Adipose tissue (tissue), 3 donors: ENCODE results near the gene PTPMT1. TPM values are rescaled to one million over a fixed set of nuclear protein-coding genes. Genes with fewer than 3 reads are reported as not detected.

Experiments used
- H3K27ac ChIP-seq: one replicate; pipeline ENCODE4 v1.5.1; 2013; ENCODE audit warnings: low read depth, low read length
- WGBS, 3 donors: extraction: QIAGEN DNeasy Blood & Tissue Kit; methylation state at CpG; one replicate each; pipeline ENCODE4 v1.1.7; 2013; 5-methylcytosine and 5-hydroxymethylcytosine counted together
- polyA plus RNA-seq, 3 donors: library from polyadenylated mRNA; stranded (reverse); fragments of 200-250 nt; gene quantifications; one replicate each; pipeline ENCODE4 v1.2.3, GENCODE V29; 2013
- donor health status: healthy with polysubstance abuse.
- donor health status: Bipolar disorder and iron deficiency.
- donor health status: healthy.

PTPMT1 gene
- polyA plus RNA-seq, 3 donors, result 39.0 to 75.4 (median 52.2) TPM

- H3K27ac ChIP-seq, result no peak within 1 kb of the TSS
- WGBS, 3 donors, result 3 to 5% (median 3%) methylated on average over 47 to 48 of the region's 48 CpGs
These were observed 28.8 kb downstream of the PTPMT1 start, which contains the start of gene C1QTNF4 for GRCh38 chr11:47593934-47594855. Gene C1QTNF4 (minus strand): TSS chr11:47594411. CDS start chr11:47590810, 3,601 bp downstream.

DNA sequence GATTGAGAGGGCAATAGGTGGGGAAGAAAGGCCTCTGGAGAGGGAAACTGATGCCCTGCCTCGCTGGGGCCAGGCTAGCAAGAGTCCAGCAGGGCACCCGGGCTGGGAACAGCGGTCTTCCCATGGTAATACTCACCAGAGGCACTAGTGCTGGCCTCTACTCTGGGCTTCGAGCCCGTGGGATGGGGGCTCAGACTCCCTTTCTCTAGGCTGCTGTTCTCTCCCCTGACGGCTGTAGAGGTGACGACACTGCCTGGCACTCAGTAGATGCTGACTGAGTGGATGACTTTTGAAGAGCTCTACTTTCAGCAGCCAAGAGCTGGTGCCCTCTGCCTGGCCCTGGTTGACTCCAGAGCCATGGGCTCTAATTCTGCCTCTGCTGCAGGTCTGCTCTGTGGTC, 29.6 kb downstream of the PTPMT1 start:
- WGBS, 3 donors, result 61 to 79% (median 73%) methylated on average over 7 of the region's 7 CpGs
- H3K27ac ChIP-seq, result no peak overlapping the region

GRCh38 chr11:47595967-47596366, 30.6 kb downstream of the PTPMT1 start:
- 100% methylated on average over 1 of the region's 1 CpG for WGBS, 3 donors
- H3K27ac ChIP-seq, result no peak overlapping the region

DNA sequence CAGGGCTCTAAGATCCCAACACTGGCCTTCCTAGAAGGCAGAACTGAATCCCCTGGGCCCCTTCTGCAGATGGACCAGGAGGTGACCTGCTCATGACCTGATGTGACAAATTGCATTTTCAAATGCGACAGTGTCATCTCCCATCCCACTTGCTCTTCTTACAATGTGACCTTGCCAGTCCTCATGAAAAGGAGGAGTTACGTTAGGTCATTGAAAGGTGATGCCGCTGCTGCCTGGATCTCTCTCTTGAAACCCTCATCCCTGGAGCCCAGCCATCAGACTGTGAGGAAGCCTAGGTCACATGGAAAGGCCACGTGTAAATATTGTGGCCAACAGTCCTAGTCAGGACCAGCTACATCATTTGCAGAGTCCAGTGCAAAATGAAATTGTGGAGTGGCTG, 34.5 kb downstream of the PTPMT1 start:
- 68 to 76% (median 70%) methylated on average over 4 of the region's 4 CpGs for WGBS, 3 donors
- H3K27ac ChIP-seq, result no peak overlapping the region

GRCh38 chr11:47603295-47603694, 37.9 kb downstream of the PTPMT1 start:
- H3K27ac ChIP-seq, result no peak overlapping the region
- 88 to 91% (median 88%) methylated on average over 4 of the region's 4 CpGs for WGBS, 3 donors

- H3K27ac ChIP-seq, result no peak overlapping the region
- 40 to 92% (median 83%) methylated on average over 3 of the region's 3 CpGs for WGBS, 3 donors
These were observed 40.5 kb downstream of the PTPMT1 start for GRCh38 chr11:47605921-47606320.

DNA sequence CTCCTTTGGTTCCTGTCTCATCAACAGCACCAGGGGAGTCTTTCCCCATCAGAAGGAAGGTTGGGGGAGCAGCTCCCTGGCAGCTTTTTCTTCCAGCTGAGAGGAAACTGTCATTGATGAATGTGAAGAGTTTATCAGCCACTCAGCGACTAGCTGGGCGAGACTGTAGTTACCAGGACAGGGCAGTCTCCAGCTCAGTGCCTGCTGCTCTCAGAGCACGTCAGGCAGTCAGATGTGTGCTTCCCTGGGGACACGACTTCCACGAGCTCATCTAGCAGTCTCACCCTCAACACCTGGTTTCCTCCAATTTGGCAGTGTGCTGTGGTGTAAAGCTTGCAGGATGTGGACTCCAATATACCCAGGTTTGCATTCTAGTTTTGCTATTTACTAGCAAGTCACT, 41.3 kb downstream of the PTPMT1 start:
- WGBS, 3 donors, result 45 to 58% (median 48%) methylated on average over 5 of the region's 5 CpGs

DNA sequence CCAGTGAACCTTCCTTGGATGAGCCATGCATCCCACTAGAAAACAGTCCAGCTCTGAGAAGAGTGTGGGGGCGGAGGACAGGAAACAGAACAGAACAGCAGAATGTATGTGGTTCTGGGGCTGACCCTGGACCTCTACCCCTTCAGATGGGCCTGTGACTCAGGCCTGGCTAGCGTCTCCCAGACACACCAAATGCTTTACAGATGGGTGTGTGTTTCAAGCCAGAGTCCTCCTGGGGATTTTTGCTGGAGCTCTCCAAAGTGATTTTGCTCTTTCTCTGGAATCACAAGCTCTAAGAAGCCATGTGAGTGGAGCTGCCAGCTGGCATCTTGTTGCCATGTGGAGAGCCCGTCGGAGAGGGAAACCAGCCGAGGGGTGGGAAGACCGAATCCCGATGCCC, 42.0 kb downstream of the PTPMT1 start:
- H3K27ac ChIP-seq, result no peak overlapping the region
- 51 to 71% (median 56%) methylated on average over 7 of the region's 7 CpGs for WGBS, 3 donors

More for the DNA sequence above, 41.3 kb downstream of the PTPMT1 start:
- H3K27ac ChIP-seq, result no peak overlapping the region

- no peak overlapping the region for H3K27ac ChIP-seq
- 70 to 88% (median 77%) methylated on average over 3 of the region's 3 CpGs for whole genome bisulfite sequencing, 3 donors
These were observed 44.3 kb downstream of the PTPMT1 start for GRCh38 chr11:47609675-47610074.

DNA sequence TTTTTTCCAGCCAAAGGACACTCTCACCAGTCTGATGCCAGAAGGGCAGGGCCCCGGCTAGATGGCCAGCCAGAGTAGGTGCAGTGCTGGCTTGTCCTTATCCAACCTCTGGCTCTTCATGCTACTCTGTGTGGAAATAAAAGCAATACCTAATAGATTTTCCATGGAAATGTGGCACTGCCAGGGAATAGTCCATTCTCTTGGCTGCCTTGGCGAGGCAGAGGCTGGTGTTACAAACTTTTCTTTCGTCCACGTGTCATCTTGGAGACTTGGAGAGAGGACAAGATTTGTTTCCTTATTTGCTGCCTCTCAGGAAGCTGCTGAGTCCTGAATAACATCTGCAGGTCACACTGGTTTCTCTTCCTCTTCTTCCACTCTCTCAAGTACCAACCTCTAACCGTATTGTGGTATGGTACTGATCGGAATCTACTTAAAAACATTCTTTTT, 46.0 kb downstream of the PTPMT1 start:
- H3K27ac ChIP-seq, result no peak overlapping the region
- 41 to 80% (median 44%) methylated on average over 6 of the region's 6 CpGs for WGBS, 3 donors

DNA sequence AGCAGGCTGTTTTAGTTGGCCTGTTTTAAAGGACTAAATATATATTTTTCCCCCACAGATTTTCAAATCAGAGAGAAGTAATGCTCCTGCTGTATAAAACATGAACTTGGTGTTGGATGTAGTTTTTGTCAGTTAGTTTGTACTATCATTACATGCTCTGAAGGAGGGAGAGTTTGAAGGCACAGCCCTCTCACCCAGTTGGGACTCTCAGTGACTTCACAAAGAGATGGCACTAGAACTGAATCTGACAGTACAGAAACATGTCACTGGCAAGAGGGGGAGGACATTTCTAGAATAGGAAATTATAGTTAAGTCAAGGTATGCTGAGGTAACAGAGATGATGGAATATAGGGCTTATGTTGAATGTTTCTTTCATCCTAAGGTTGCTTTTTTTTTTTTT, 49.9 kb downstream of the PTPMT1 start:
- H3K27ac ChIP-seq, result no peak overlapping the region

DNA sequence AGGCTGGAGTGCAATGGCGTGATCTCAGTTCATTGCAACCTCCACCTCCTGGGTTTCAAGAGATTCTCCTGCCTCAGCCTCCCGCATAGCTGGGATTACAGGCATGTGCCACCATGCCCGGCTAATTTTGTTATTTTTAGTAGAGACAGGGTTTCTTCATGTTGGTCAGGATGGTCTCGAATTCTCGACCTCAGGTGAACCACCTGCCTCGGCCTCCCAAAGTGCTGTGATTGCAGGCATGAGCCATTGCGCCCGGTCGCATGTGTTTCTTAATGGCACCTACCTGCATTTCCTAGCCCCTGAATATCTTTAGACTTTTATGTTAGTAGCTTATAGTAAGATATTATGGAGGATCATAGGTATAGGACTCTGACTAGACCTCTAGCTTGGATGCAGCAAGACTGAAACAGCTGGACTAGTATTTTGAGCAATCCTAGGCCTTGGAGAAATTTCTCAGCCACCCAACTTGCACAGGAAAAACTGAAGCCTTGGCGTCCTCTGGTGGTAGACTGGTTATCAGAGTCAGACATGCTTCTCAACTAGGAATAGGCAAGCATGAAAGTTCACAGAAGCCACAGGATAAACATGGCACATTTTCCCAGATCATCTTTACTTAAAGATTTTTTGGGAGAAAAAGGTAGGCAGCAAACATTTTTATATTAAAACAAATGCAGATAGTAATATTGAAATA, 51.5 kb downstream of the PTPMT1 start:
- 82 to 84% (median 83%) methylated on average over 10 of the region's 10 CpGs for WGBS, 3 donors
- no peak overlapping the region for H3K27ac ChIP-seq

GRCh38 chr11:47617417-47617809, 52.0 kb downstream of the PTPMT1 start:
- 24 to 56% (median 25%) methylated on average over 3 of the region's 3 CpGs for WGBS, 3 donors
- no peak overlapping the region for H3K27ac ChIP-seq

DNA sequence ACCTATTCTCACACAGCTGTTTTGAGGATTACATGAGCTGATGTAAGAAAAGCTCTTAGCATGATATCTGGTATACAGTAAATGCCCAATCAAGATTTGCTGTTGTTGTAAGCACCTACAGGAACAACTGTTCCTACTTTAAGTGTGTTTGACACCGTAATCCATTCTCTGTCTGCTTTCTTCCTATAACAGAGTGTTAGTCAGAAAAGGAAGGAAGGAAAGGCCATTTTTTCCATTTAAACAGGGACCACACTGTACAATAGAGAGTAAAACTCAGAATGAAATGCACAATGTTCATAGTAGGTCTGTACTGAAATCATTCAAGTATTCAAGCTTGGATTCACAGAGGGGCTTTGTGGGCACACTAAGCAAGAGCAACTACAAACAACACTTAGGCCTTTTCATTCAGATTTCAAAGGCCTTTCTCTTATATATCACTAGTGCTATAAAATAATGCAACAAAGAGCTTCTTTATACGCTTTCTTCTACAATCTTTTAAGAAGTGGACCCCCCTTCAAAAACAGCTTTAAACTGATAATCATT, 55.5 kb downstream of the PTPMT1 start:
- H3K27ac ChIP-seq, result no peak overlapping the region
- 73 to 95% (median 92%) methylated on average over 2 of the region's 2 CpGs for WGBS, 3 donors

Other genes with a start within 250 kb of the PTPMT1 start
- 1 to 10 TPM in 1 of 3 donors, under 1 TPM in 2; 0.07 to 3.1 (median 0.68) TPM for gene MYBPC3, start 212.9 kb upstream of the PTPMT1 start, polyA plus RNA-seq
- 10 to 100 TPM in 2 of 3 donors, 1 to 10 TPM in 1; 4.9 to 69.3 (median 49.3) TPM for gene SPI1, start 187.1 kb upstream of the PTPMT1 start, polyA plus RNA-seq
- 10 to 100 TPM; 36.4 to 42.0 (median 39.9) TPM for gene SLC39A13, start 157.0 kb upstream of the PTPMT1 start, polyA plus RNA-seq
- gene PSMC3, start 139.2 kb upstream of the PTPMT1 start, polyA plus RNA-seq, result 100 to 1,000 TPM in 2 of 3 donors, 10 to 100 TPM in 1; 76.2 to 157 (median 134) TPM
- under 1 TPM in 2 of 3 donors, not detected in 1; 0.21 to 0.59 TPM for gene RAPSN, start 116.5 kb upstream of the PTPMT1 start, polyA plus RNA-seq
- 10 to 100 TPM; 15.2 to 32.3 (median 29.1) TPM for gene CELF1, start 12.5 kb upstream of the PTPMT1 start, polyA plus RNA-seq
- 1 to 10 TPM; 6.9 to 9.7 (median 9.1) TPM for gene KBTBD4, start 13.4 kb downstream of the PTPMT1 start, polyA plus RNA-seq
- 10 to 100 TPM; 63.6 to 99.6 (median 96.9) TPM for gene NDUFS3, start 13.5 kb downstream of the PTPMT1 start, polyA plus RNA-seq
- 1 to 10 TPM in 1 of 3 donors, under 1 TPM in 1, not detected in 1; 0.43 to 1.8 TPM for gene FAM180B, start 21.1 kb downstream of the PTPMT1 start, polyA plus RNA-seq
- gene C1QTNF4, start 28.8 kb downstream of the PTPMT1 start, polyA plus RNA-seq, result under 1 TPM; 0.45 to 0.74 (median 0.66) TPM
- 10 to 100 TPM; 22.6 to 72.4 (median 53.0) TPM for gene MTCH2, start 77.0 kb downstream of the PTPMT1 start, polyA plus RNA-seq
- under 1 TPM; 0.11 to 0.62 (median 0.52) TPM for gene AGBL2, start 149.8 kb downstream of the PTPMT1 start, polyA plus RNA-seq
- 10 to 100 TPM; 20.8 to 44.2 (median 35.8) TPM for gene FNBP4, start 201.7 kb downstream of the PTPMT1 start, polyA plus RNA-seq